ENCODE data around the gene CCRL2.
"Not testable (repeated sequence)": the region's sequence is repeated elsewhere in the genome, so short reads cannot be mapped to it uniquely, and the experiment has no call there.

The CCRL2 gene

DNA sequence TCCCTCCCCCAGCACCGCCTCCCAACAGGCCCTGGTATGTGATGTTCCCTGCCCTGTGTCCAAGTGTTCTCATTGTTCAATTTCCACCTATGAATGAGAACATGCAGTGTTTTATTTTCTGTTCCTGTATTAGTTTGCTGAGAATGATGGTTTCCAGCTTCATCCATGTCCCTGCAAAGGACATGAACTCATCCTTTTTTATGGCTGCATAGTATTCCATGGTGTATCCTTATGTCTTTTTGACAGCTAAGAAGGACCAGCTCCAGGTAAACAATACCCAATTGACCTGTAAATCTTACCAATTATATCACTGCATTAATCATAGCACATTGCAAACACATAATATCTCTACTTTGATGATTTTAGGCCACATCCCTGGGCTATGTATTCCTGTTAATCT lies 23.8 kb downstream of the CCRL2 start:
- DNase-seq = not testable (repeated sequence)

DNA sequence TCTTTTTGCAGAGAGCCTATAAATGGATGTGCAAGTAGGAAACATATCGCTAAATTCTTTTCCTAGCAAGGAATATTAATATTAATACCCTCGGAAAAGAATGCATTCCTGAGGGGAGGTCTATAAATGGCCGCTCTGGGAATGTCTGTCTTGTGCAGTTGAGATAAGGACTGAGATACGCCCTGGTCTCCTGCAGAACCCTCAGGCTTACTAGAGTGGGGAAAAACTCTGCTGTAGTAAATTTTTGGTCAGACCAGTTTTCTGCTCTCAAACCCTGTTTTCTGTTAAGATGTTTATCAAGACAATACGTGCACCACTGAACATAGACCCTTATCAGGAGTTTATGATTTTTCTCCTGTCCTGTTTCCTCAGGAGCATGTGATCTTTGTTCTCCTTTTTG lies 24.8 kb downstream of the CCRL2 start:
- not testable (repeated sequence) for DNase-seq

DNA sequence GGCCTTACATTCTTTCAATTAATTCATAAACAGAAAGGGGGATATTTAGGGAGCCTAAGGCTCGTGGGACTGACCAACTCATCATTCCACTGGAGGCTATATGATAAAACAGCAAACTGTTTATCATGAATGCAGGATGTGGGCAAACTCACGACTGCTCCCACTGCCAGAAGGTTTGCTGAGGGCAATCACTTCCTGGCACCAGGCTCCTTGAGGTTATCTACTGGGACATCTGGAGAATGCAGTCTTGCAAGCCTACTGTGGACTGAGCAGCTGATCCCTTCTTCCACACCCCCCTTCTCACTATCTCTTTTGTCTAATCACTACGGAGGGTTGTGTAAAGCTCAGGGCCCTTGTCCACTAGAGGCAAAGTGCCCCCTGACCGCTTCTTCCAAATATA lies 26.1 kb downstream of the CCRL2 start:
- not testable (repeated sequence) for DNase-seq

DNA sequence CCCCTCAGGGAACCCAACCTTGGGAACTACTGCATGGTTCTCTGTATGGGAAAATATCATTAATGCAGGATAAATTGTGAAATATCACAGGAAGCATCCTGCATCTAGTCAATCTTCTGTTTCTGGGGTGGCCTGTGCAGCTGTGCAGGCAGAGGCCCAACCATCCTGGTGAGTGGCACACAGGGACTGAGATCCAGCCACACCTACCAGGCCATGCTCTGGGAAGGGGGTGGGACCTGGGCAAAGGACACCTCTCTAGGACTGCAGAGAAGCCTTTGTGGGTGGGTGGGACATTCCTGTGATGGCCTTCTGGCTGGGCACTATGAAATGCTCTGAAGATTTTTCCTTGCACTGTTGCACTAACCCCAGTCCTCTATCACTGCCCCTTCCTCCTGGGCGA lies 26.8 kb downstream of the CCRL2 start:
- no peak for DNase-seq

DNA sequence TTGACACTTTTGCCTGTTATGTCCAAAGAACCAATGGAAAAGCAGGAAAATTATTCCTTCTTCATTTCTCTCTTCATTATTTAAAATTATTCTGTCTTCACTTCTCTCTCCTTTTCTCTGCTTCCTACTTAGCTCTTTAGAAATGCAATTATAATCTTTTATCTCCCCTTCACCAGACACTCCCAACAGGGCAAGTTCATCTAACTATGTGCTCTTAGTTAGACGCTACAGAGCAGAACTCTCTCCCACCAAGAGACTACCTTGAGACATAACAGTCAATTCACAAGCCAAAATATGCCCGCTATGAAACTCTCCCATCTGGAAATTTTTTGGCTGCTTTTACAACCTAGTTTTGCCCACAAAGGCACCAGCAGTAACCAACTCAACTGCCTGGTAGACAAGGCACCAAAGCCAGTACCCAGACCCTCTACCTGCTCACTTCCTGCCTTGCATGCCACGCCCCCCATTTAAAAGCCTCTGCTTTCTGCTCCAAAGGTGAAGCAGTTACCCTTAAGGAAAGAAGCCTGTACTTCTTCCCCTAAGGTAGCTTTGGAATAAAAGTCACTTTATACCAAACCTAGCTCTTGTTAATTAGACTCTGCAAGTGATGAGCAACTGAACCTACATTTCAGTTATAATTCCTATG lies 28.1 kb downstream of the CCRL2 start:
- DNase-seq = no peak

DNA sequence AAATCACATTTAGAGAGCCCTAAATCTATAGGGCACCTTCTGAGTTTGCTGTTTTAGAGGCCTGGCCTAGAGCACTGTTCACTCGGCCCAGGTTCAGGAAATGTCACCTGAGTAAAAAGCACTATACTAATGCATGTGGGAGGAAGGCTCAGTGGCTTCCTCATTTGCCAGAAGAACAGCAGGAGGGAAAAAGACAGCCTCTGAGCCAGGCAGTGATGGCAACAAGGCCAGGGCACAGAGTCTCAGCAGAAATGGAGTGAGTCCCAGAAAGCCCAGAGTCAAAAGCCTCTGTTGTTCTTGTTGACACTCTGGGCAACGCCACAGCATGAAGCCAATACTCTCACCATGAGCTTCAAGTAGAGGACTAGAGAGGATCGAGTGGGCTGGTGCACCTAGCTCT lies 31.8 kb downstream of the CCRL2 start:
- no peak for DNase-seq

DNA sequence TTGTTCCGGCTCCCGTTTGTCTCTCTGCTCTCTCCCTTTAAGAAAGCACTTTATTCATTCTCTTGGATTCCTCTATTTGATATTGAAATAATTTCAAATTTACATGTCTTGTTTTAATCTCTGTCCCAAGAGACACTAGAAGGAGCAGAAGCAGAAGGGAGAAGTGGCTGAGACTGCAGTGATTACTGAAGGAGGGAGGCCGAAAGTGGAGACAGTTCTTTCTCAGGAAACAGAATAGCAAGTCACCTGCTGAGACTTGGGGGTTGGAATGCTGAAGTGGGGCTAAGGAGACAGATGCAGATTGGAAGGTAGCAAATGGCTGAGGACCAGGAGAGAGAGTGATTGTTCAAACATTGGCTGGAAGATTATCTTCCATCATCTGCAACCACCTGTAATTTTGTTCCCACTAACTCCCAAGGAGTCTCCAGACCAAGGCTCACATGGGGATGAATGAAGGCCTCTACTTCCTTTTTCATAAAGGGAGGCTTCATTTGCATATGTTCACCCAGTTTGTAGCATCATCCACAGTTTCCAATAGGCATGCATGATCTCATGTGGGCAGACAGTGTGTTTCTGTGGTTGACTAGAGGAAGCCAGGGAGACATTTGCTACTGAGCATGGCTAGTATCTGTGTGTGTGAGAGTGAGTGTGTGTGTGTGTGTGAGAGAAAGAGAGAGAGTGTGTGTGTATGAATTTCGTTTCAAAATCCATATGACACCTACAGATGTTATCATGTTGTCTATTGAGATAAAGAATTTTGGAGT lies 33.7 kb downstream of the CCRL2 start:
- DNase-seq = no peak

DNA sequence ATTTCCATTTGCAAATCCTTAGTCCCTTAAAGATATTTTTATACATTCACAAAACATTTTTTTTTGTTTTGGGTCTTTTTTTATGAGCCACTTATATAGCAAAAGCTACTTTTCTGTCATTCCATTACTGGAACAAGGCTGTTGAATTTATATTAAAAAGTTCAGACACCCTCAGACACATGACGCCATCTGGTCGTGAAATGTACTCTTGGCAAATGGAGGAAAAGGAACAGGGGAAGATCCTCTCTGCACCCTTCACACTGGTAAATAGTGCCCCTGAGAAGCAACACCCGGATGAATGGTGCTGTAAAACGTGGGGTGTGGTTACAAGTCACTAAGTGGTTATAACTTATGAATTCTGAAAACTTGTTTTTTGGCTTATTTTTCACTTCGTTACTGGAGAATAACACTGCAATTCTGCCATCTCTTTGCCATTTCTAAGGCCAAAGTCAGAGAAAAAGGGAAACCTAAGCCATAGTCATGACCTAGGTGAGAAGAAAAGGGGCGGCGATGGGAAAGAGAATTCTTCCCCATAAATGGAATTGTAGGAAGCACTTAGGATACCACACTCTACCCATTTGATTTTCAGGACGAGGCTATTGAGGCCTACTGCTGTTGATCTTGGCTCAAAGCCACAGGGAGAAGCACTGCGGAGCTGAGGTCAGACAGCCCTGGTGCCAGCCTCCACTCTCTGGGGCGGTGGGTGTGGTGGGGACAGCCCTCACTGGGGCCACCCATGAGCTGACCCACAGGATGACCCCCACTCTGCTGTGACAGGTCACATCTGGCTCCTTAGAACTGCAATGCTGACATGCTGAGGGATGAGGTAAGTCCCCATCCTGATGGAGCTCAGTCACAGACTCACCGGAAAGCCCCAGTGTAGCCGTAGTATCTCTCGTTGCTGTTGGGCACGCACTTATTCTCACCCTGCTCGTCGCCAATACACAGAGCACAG lies 35.8 kb downstream of the CCRL2 start:
- DNase-seq = no peak

DNA sequence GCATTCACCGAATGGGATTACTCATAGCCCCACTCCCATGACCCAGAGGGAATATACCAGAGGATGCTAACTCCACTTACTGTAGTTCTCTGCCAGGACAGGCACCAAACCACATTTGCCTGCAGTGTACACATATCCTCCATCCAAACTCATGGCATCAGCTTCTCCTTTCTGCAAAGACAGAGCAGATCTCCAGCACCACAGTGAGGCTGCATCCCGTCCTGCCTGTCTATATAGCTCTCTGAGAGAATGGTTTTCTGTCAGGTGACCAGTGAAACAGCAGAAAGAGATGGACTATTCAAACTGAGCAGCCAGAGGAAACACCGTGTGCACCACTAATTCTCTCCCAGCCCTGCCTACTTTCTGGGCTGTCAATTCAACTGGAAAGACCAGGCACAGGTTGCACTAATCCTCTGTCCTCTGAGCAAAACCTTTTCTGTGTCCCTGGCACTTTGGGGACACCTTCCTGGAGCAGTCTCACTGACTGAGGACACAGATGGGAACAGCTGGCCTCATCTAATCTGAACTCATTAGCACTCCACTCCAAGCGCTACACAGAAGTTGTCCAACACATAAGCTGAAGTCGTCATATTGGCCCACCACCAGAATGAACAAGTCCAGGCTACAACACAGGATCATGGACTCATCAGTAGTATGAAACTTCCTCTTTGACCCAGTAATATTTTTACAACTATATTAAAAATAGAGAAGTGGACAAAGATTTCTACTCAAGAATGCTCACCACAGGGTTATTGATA lies 40.3 kb downstream of the CCRL2 start:
- DNase-seq = no peak

DNA sequence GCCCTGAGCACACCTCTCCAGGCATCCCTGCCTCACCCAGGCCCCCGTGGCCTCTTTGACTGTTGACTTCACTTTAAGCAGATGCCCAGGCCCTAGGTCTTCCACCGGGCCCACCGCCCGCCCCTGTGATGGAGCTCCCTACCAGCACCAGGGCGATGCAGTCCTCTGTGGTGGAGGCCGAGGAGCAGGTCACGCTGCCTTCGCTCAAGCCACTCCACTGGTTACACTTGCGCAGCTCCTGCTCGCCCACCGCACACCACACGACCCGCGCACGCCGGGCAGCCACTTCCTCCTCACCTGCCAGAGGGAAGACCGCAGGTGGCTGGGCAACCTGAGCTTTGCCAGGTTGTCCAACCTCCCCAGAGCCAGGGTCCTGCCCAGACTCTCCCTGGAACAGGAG lies 41.7 kb downstream of the CCRL2 start:
- DNase-seq = no peak

DNA sequence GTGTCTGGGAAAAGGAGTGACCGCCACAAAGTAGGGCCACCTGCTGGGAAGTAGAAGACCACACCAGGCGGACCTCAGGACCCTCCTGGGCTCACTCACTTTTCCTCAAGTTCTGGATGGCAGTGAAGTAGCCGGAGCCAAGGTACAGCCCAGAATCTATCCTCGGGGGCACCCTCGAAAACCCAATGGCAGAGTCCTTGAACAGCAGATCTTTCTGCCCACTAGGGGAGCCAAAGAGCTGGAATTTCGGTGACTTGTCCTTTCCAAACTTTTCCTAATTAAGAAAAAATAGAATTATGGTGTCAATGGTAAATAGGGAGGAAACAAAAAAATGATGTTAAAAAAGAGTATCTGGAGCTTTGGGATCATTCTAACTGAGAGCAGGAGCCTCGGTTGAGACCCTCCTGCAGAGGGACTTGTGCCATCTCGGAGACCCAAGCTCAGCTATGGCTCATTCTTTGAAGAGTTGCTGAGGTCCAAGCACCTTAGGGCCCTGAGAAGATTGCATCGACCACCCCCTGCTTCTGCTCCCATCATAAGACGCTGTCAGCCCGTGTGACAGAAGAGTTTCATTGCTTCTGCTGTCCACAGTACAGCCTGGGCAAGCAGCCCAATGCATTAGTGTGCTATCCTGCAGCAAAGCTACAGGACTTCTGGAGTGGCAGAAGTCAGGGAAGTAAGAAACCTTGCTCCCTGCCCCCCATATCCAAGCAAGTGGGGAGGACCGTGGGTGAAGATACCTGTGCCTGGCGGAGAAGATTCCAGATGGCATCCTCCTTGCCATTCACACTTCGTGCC lies 42.9 kb downstream of the CCRL2 start:
- no peak for DNase-seq

DNA sequence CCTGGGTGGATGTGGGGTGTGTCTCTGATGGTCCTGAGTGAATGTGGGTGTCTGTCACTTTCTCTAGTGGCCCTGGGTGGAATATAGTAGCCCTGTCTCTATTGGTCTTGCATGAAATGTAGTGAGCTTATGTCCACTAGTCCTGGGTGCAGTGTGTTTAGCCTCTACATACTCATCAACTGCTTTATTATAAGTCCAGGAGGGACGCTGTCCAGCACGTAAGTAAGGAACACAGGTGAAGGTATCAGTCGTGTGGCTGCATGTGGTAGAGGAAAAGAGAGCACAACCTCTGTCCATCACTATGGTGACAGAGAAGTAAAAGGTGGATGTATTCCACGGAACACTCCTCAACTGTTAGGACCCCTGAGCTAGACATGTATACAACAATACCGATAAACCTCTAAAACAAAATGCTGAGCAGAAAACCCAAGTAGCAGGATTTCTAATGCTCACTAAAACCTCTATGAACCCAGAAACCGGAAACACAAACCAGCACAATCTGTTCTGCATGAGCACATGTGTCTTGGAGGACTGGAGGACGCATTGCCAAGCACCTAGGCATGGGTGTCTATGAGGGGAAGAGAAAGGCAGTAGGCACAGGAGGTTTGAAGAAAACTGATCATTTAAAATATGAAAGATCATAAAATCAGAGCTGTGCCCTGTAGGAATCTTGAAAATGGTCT lies 46.6 kb downstream of the CCRL2 start:
- no peak for DNase-seq

DNA sequence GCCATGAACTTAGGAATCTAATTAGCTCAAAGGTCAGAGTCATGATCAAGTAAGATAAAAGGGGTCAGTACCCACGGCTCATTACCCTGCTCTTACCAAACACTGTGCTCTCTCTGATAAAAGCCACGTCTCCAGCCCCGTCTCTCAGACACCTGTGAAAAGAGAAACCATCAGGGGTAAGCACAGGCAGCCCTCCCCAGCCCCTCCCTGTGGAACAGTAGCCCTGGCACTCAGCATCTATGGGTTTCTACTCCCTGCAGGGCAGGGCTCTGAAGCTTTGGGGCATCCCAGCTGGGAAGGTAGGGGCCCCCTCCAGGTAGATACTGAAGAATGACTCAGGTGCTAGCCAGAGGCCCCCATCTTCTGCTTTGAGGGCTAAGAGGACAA lies 47.1 kb downstream of the CCRL2 start:
- no peak for DNase-seq

DNA sequence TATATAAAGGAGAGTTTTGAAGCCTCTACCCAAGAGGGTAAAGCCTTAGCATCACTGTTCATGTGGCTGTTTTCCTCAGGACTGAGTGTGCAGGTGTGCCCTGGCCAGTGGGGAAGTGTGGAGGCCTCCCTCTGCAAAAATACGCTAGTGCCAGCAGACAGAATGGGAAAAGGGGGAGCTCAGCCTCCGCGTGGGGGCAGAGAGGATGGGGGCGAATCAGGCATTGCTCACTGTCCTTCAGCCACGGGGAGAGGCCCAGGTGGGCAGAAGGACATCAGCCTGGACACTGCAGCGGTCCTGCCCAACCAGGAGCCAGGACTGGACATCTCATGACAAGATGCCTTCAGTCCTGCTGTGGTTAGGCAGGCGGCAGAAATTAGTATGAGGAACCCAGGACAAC lies 47.5 kb downstream of the CCRL2 start:
- no peak for DNase-seq

DNA sequence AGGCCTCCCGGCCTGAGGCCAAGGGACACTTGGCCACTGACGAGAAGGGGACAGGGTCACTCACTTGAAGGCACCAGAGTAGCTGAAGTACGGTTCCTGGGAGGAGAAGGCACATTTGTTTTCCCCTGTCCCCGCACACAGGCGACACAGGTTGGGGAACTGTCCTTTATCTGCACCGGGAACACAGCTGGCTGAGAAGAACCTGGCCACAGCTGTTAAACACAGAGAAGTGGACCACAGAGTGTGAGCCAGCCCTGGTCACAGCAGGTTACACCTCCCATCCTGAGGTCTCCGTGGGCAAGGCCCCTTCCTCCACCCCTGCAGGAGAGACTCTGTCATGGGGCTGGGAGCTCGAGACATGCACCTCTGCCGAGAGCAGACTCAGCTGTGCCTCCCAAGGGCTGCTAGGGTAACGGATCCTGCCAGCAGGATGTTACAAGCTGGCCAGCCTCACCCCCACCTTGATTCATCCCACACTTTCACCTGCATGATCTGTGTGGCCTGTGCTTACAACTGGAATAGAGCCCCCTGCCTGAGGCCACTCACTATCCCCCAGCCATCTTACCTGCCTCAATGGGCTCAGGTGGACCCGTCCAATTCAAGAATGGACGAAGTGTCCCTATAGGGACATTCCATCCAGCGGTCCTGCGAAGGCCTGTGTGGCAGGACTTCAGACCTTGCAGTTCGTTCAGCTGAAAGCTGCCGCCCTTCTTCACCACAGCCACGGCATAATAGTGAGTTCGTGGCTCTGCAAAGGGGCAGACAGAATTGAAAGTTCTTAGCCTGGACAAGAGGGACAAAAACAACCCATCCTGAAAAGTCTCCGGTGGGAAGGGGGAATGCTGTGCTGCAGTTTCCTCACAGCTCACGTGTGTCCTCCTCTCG lies 48.4 kb downstream of the CCRL2 start:
- no peak for DNase-seq

DNA sequence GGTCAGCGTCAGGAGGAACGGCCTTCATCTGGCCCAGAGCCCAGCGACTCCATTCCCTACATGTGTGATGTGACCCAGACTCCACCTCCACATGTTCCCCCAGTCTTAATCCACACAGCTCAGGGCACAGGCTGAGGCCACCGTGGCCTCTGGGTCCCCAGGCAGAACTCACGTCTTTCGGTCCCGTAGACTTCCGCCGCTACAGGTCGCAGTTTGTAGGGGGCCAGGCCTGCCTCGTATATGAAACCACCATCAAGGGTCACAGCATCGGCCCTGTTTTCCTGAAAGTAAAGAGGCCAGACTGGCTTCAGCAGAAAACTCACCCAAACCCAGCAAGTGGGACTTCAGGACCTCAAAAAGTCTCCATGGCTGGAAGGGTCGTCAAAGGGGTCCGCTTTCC lies 49.1 kb downstream of the CCRL2 start:
- DNase-seq = no peak

Data from NCI-H146 (cell line).